Measurements from ENCODE around the gene MOCS3.
A peak's percentile ranks its signal among the peaks of the same experiment; 100 is the strongest.

MOCS3 gene

GRCh38 chr20:50987493-50988210 is 29.0 kb downstream of the MOCS3 start:
- DNase-seq: peak; percentile 72

- no peak for DNase-seq
Measured at GRCh38 chr20:50991076-50991475, 32.5 kb downstream of the MOCS3 start.

- DNase-seq: no peak
Measured at GRCh38 chr20:50992336-50992732, 33.7 kb downstream of the MOCS3 start.

- peak; percentile 18 for DNase-seq
Measured at GRCh38 chr20:50992733-50993457, 34.3 kb downstream of the MOCS3 start.

GRCh38 chr20:50993876-50994275 is 35.3 kb downstream of the MOCS3 start:
- no peak for DNase-seq

GRCh38 chr20:50995506-50995905 is 36.9 kb downstream of the MOCS3 start:
- no peak for DNase-seq

- no peak for DNase-seq
Measured at GRCh38 chr20:50996901-50997865, 38.6 kb downstream of the MOCS3 start.

- no peak for DNase-seq
Measured at GRCh38 chr20:50999355-50999754, 40.7 kb downstream of the MOCS3 start.

GRCh38 chr20:51001430-51002265 is 43.0 kb downstream of the MOCS3 start:
- no peak for DNase-seq

- no peak for DNase-seq
Measured at GRCh38 chr20:51002633-51003032, 44.0 kb downstream of the MOCS3 start.

GRCh38 chr20:51003753-51004152 is 45.1 kb downstream of the MOCS3 start:
- no peak for DNase-seq

GRCh38 chr20:51004305-51004727 is 45.7 kb downstream of the MOCS3 start:
- DNase-seq: no peak

GRCh38 chr20:51004781-51005180 is 46.2 kb downstream of the MOCS3 start:
- DNase-seq: no peak

- no peak for DNase-seq
Measured at GRCh38 chr20:51005214-51005613, 46.6 kb downstream of the MOCS3 start.

GRCh38 chr20:51008718-51009117 is 50.1 kb downstream of the MOCS3 start:
- no peak for DNase-seq

GRCh38 chr20:51009303-51010042 is 50.9 kb downstream of the MOCS3 start:
- no peak for DNase-seq

- no peak for DNase-seq
Measured at GRCh38 chr20:51010043-51010365, 51.4 kb downstream of the MOCS3 start.

GRCh38 chr20:51010932-51011331 is 52.3 kb downstream of the MOCS3 start:
- no peak for DNase-seq

- DNase-seq: no peak
Measured at GRCh38 chr20:51011479-51011878, 52.9 kb downstream of the MOCS3 start.

GRCh38 chr20:51012357-51012756 is 53.7 kb downstream of the MOCS3 start:
- no peak for DNase-seq

All from NCI-H2029 (cell line).